NT2/D1 (cell line): ENCODE measurements around the gene C17orf100.

ENCODE experiments used
- SUZ12 ChIP-seq: IDR thresholded peaks from 2 replicates; pipeline ENCODE4 v1.6.1; 2011; ENCODE audit not compliant: insufficient read length, insufficient read depth; ENCODE audit errors: extremely low read depth
- YY1 ChIP-seq: IDR thresholded peaks from 2 replicates; pipeline ENCODE4 v1.6.1; 2011; ENCODE audit not compliant: insufficient read length, insufficient read depth
- ZNF274 ChIP-seq: IDR thresholded peaks from 2 replicates; pipeline ENCODE4 v1.6.1; 2011; ENCODE audit warnings: mild to moderate bottlenecking, low read depth, low read length

GRCh38 chr17:6668219-6668618 lies 16.7 kb downstream of the C17orf100 start:
- TF ChIP-seq ZNF274, result no peak
- no peak for TF ChIP-seq YY1
- no peak for TF ChIP-seq SUZ12
